ENCODE measurements around the gene CPAMD8.
"Not testable (repeated sequence)": the region's sequence is repeated elsewhere in the genome, so short reads cannot be mapped to it uniquely, and the experiment has no call there.

Gene CPAMD8

GRCh38 chr19:16946951-16947940 lies 79.4 kb downstream of the CPAMD8 start:
- no peak for DNase-seq (ENCODE audit: low read depth)
- no peak overlapping the region for H3K4me3 ChIP-seq (ENCODE audit: low read depth, low read length)
- no peak for TF ChIP-seq CTCF (conservative IDR thresholded peaks at IDR 0.05; ENCODE audit: low read depth, low read length)

GRCh38 chr19:16945762-16946465 lies 80.7 kb downstream of the CPAMD8 start:
- no peak for TF ChIP-seq CTCF (conservative IDR thresholded peaks at IDR 0.05; ENCODE audit: low read depth, low read length)
- no peak for DNase-seq (ENCODE audit: low read depth)
- H3K4me3 ChIP-seq (ENCODE audit: low read depth, low read length) = no peak overlapping the region

GRCh38 chr19:16945364-16945714 lies 81.3 kb downstream of the CPAMD8 start:
- no peak for DNase-seq (ENCODE audit: low read depth)
- no peak overlapping the region for H3K4me3 ChIP-seq (ENCODE audit: low read depth, low read length)
- TF ChIP-seq CTCF (conservative IDR thresholded peaks at IDR 0.05; ENCODE audit: low read depth, low read length) = no peak

GRCh38 chr19:16944626-16945363 lies 81.8 kb downstream of the CPAMD8 start:
- DNase-seq (ENCODE audit: low read depth) = no peak
- H3K4me3 ChIP-seq (ENCODE audit: low read depth, low read length) = no peak overlapping the region
- no peak for TF ChIP-seq CTCF (conservative IDR thresholded peaks at IDR 0.05; ENCODE audit: low read depth, low read length)

GRCh38 chr19:16943942-16944625 lies 82.5 kb downstream of the CPAMD8 start:
- TF ChIP-seq CTCF (conservative IDR thresholded peaks at IDR 0.05; ENCODE audit: low read depth, low read length) = no peak
- no peak overlapping the region for H3K4me3 ChIP-seq (ENCODE audit: low read depth, low read length)
- DNase-seq (ENCODE audit: low read depth) = no peak

- H3K4me3 ChIP-seq (ENCODE audit: low read depth, low read length); DNase-seq (ENCODE audit: low read depth): not testable (repeated sequence)
These were observed 83.5 kb downstream of the CPAMD8 start for GRCh38 chr19:16943090-16943489.

All from choroid plexus epithelial cell (primary cell).